Mesenchymal stem cell (in vitro differentiated cells and primary cell): ENCODE results near the gene DDN.

Source experiments
- DNase-seq: peaks from one replicate; pipeline ENCODE4 v3.0.0-alpha.2; 2013
- H2AFZ ChIP-seq: one replicate; pipeline ENCODE4 v1.6.1; 2013; ENCODE audit warnings: low read depth, mild to moderate bottlenecking, control low read depth, inconsistent platforms, low read length, moderate library complexity
- H2AK5ac ChIP-seq: 2 replicates; pipeline ENCODE4 v1.6.1; 2013; ENCODE audit warnings: low read length, moderate library complexity, mild to moderate bottlenecking, inconsistent platforms; ENCODE audit not compliant: severe bottlenecking
- H2BK120ac ChIP-seq: one replicate; pipeline ENCODE4 v1.6.1; 2013; ENCODE audit warnings: low read depth, mild to moderate bottlenecking, inconsistent platforms, low read length, moderate library complexity
- H2BK12ac ChIP-seq, 2 experiments: one replicate each; pipeline ENCODE4 v1.6.1; 2013; ENCODE audit warnings: inconsistent platforms in 2 of 2, low read length in 2 of 2, mild to moderate bottlenecking in 2 of 2, moderate library complexity in 2 of 2, control low read depth in 1 of 2
- H2BK15ac ChIP-seq: one replicate; pipeline ENCODE4 v1.6.1; 2013; ENCODE audit warnings: mild to moderate bottlenecking, low read depth, inconsistent platforms; ENCODE audit not compliant: poor library complexity, severe bottlenecking
- H2BK5ac ChIP-seq: 2 replicates; pipeline ENCODE4 v1.6.1; 2013; ENCODE audit warnings: low read depth, mild to moderate bottlenecking, low read length, control low read depth, inconsistent platforms; ENCODE audit not compliant: poor library complexity, severe bottlenecking
- H3K14ac ChIP-seq, 2 experiments: one replicate each; pipeline ENCODE4 v1.6.1; 2013; ENCODE audit warnings: inconsistent platforms in 2 of 2, low read length in 2 of 2, control low read depth in 1 of 2, mild to moderate bottlenecking in 1 of 2, moderate library complexity in 1 of 2
- H3K18ac ChIP-seq, 2 experiments: one replicate each; pipeline ENCODE4 v1.6.1; 2013; ENCODE audit warnings: inconsistent platforms in 2 of 2, low read length in 2 of 2, control low read depth in 1 of 2, low read depth in 1 of 2, mild to moderate bottlenecking in 1 of 2
- H3K23ac ChIP-seq, 2 experiments: one replicate each; pipeline ENCODE4 v1.6.1; 2013; ENCODE audit warnings: inconsistent platforms in 2 of 2, low read length in 2 of 2, mild to moderate bottlenecking in 2 of 2, moderate library complexity in 2 of 2, control low read depth in 1 of 2
- H3K27ac ChIP-seq: 2 replicates; pipeline ENCODE4 v1.5.1; 2013; ENCODE audit warnings: mild to moderate bottlenecking, moderate library complexity, low read length, control low read depth, inconsistent platforms; ENCODE audit not compliant: poor library complexity, severe bottlenecking
- H3K27me3 ChIP-seq, 2 experiments: 2 replicates each; pipeline versions ENCODE4 v1.6.1 to v1.7.0; 2013; ENCODE audit warnings: low read length in 2 of 2, mild to moderate bottlenecking in 2 of 2, moderate library complexity in 2 of 2, control low read depth in 1 of 2, inconsistent platforms in 1 of 2; ENCODE audit not compliant: control insufficient read depth in 1 of 2, insufficient read depth in 1 of 2
- H3K36me3 ChIP-seq, 2 experiments: 2 replicates each; pipeline versions ENCODE4 v1.6.1 to v1.7.0; 2013; ENCODE audit warnings: low read length in 2 of 2, control low read depth in 1 of 2, inconsistent platforms in 1 of 2, low read depth in 1 of 2, mild to moderate bottlenecking in 1 of 2; ENCODE audit not compliant: insufficient read depth in 2 of 2, control insufficient read depth in 1 of 2
- H3K4ac ChIP-seq, 2 experiments: one replicate each; pipeline ENCODE4 v1.6.1; 2013; ENCODE audit warnings: inconsistent platforms in 2 of 2, low read length in 2 of 2, mild to moderate bottlenecking in 2 of 2, moderate library complexity in 2 of 2, control low read depth in 1 of 2, low read depth in 1 of 2
- H3K4me1 ChIP-seq: 2 replicates; pipeline ENCODE4 v1.6.1; 2013; ENCODE audit warnings: low read depth, low read length, control low read depth; ENCODE audit not compliant: control insufficient read depth, insufficient read depth
- H3K4me2 ChIP-seq: 2 replicates; pipeline ENCODE4 v1.6.1; 2013; ENCODE audit warnings: low read length, mild to moderate bottlenecking, inconsistent platforms; ENCODE audit not compliant: poor library complexity, severe bottlenecking
- H3K4me3 ChIP-seq, 2 experiments: 2 replicates each; pipeline versions ENCODE4 v1.5.1 to v1.7.0; 2013; ENCODE audit warnings: low read length in 2 of 2, mild to moderate bottlenecking in 2 of 2, control low read depth in 1 of 2, low read depth in 1 of 2; ENCODE audit not compliant: insufficient read depth in 1 of 2
- H3K79me1 ChIP-seq: replicated peaks from 2 replicates; pipeline ENCODE4 v1.6.1; 2013; ENCODE audit warnings: mild to moderate bottlenecking, control low read depth, low read length, inconsistent platforms; ENCODE audit not compliant: poor library complexity, severe bottlenecking
- H3K9ac ChIP-seq: 2 replicates; pipeline ENCODE4 v1.7.0; 2013; ENCODE audit warnings: mild to moderate bottlenecking, low read length, moderate library complexity
- H3K9me3 ChIP-seq: 2 replicates; pipeline ENCODE4 v1.7.0; 2013; ENCODE audit warnings: mild to moderate bottlenecking, low read length; ENCODE audit not compliant: control insufficient read depth
- H4K8ac ChIP-seq: one replicate; pipeline ENCODE4 v1.6.1; 2013; ENCODE audit warnings: inconsistent platforms, mild to moderate bottlenecking, low read length, moderate library complexity
- H4K91ac ChIP-seq: one replicate; pipeline ENCODE4 v1.6.1; 2013; ENCODE audit warnings: mild to moderate bottlenecking, low read length, inconsistent platforms
- whole genome bisulfite sequencing: methylation state at CpG from one replicate; pipeline ENCODE4 v1.1.7; 2013; ENCODE audit warnings: mixed read lengths; 5-methylcytosine and 5-hydroxymethylcytosine counted together

Gene DDN

GRCh38 chr12:49043856-49044258 is 44.7 kb upstream of the DDN start:
- Histone ChIP-seq H3K27me3 (no peaks in the 10 kb centered on the region), H3K4me3 (no peak overlapping the region), H3K23ac (no peak overlapping the region), H3K79me1 (peaks cover 55% of the 10 kb centered on the region), H3K9me3 (no peaks in the 10 kb centered on the region), H2AFZ (no peak overlapping the region), H3K4me1 (peaks cover 1% of the 10 kb centered on the region), H2BK12ac (no peak overlapping the region), H4K8ac (no peak overlapping the region), H3K36me3 (peaks cover 93 to 95% of the 10 kb centered on the region in 2 experiments), H2BK15ac (no peak overlapping the region), H3K9ac (no peak overlapping the region), H3K4ac (no peak overlapping the region), H3K4me2 (no peak overlapping the region), H3K27ac (no peak overlapping the region), H2BK120ac (no peak overlapping the region), H4K91ac (no peak overlapping the region), H2AK5ac (no peak overlapping the region), H3K18ac (no peak overlapping the region), H2BK5ac (no peak overlapping the region), H3K14ac (no peak overlapping the region)
- WGBS: 67% methylated on average over 11 of the region's 11 CpGs
- peak; percentile 56 for DNase-seq

- Histone ChIP-seq H3K4me1 (no peaks in the 10 kb centered on the region), H2BK15ac (no peak overlapping the region), H3K4me2 (no peak overlapping the region), H2AK5ac (no peak overlapping the region), H3K4me3 (no peak overlapping the region), H2BK12ac (no peak overlapping the region), H2BK120ac (no peak overlapping the region), H3K9me3 (no peaks in the 10 kb centered on the region), H3K14ac (no peak overlapping the region), H4K91ac (no peak overlapping the region), H3K23ac (no peak overlapping the region), H3K18ac (no peak overlapping the region), H2AFZ (no peak overlapping the region), H3K79me1 (peaks cover 57% of the 10 kb centered on the region), H3K4ac (no peak overlapping the region), H3K27ac (no peak overlapping the region), H4K8ac (no peak overlapping the region), H3K27me3 (no peaks in the 10 kb centered on the region), H2BK5ac (no peak overlapping the region), H3K9ac (no peak overlapping the region), H3K36me3 (peaks cover 95% of the 10 kb centered on the region in 2 experiments)
- no peak for DNase-seq
- WGBS: 96% methylated on average over 4 of the region's 4 CpGs
Observed at GRCh38 chr12:49043241-49043640, 44.1 kb upstream of the DDN start.

DNA sequence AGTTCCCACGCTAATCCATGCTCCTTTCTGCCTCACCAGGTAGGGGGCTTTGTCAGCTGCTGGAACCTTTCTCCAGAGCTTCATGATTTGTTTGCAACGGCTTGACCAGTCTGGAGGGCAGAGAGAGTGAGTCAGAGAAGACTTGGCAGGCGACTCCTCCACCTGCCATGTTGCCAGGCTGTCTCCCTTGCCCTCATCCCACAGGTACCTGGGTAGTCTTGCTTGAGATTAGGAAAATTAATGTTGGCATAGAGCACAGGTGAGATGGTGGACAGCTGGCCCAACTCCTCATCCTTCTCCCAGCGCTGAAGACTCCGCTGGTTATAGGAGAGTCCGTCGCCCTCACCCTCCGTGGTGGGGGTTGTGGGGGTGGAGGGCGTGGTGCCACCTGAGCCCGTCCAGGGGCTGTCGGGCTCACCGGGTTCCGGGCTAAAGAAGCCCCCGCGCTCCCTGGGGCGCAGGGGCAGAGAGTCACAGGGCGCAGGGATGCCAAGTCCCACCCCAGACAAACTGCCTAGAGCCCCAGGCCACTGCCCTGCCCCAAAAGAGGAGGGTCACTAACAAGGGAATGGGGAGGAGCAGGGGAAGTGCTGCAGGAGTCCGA is 42.8 kb upstream of the DDN start:
- no peak overlapping the region for H2AK5ac ChIP-seq
- H2BK12ac ChIP-seq: no peak overlapping the region
- H3K27me3 ChIP-seq: no peaks in the 10 kb centered on the region
- 90% methylated on average over 10 of the region's 18 CpGs for WGBS
- H3K4me2 ChIP-seq: no peak overlapping the region
- no peak overlapping the region for H3K23ac ChIP-seq
- no peak overlapping the region for H3K18ac ChIP-seq
- no peak overlapping the region for H4K8ac ChIP-seq
- peaks cover 61% of the 10 kb centered on the region for H3K79me1 ChIP-seq
- no peak overlapping the region for H4K91ac ChIP-seq
- no peak overlapping the region for H2BK15ac ChIP-seq
- H3K36me3 ChIP-seq: peaks cover 95 to 98% of the 10 kb centered on the region in 2 experiments
- H3K14ac ChIP-seq: no peak overlapping the region
- no peak overlapping the region for H2BK5ac ChIP-seq
- no peak overlapping the region for H3K9ac ChIP-seq
- H3K9me3 ChIP-seq: no peaks in the 10 kb centered on the region
- no peak for DNase-seq
- no peak overlapping the region for H3K4me3 ChIP-seq
- H2AFZ ChIP-seq: no peak overlapping the region
- H2BK120ac ChIP-seq: no peak overlapping the region
- H3K4ac ChIP-seq: no peak overlapping the region
- H3K4me1 ChIP-seq: no peaks in the 10 kb centered on the region
- H3K27ac ChIP-seq: no peak overlapping the region

DNA sequence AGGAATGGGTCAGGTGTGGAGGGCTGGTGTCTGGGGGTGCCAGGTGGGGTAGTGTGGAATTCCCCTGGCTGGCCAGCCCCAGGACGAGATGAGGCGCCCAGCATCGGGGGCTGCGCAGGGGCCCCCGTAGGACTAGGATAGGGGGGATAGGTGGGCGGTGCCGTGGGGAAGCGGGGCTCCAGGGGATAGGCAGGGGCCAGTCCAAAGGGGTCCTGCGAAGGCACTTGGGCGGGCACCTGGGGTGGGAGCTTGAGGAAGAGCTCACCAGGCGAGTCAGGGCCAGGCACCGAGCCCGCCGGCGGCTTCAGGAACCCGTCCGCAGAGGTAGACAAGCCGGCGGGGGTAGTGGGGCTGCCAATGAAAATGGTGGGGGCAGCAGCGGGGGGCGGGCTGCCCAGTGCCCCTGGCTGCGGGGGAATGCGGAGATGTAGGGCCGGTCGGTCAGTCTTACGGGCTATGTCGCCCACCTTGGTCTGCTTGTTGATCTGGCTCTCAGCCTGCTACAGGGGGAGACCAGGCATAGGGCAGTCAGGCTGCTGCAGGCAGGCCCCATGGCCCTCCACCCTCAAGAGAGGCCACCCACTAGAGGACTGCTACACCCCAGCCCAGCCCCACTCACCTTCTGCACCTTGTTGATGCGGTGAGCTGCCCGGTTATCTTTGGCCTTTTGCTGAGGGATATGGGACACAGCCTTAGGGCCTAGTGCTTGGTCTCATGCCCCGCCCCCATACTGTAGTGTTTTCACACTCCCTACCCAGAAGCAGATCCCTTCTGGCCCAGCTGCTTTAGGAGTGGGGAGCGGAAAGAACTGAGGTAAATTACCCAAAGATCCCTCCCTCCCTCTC is 42.1 kb upstream of the DDN start:
- 97% methylated on average over 30 of the region's 31 CpGs for WGBS

More for the DNA sequence above, 42.1 kb upstream of the DDN start:
- no peak overlapping the region for H3K27ac ChIP-seq
- no peak overlapping the region for H2AFZ ChIP-seq
- H3K27me3 ChIP-seq: no peaks in the 10 kb centered on the region
- H2BK12ac ChIP-seq: no peak overlapping the region
- no peak overlapping the region for H4K91ac ChIP-seq
- no peak for DNase-seq
- no peaks in the 10 kb centered on the region for H3K9me3 ChIP-seq
- no peak overlapping the region for H3K4me3 ChIP-seq
- H2BK5ac ChIP-seq: no peak overlapping the region
- no peaks in the 10 kb centered on the region for H3K4me1 ChIP-seq
- H3K36me3 ChIP-seq: peaks cover 93 to 94% of the 10 kb centered on the region in 2 experiments
- no peak overlapping the region for H2AK5ac ChIP-seq
- H3K79me1 ChIP-seq: peaks cover 56% of the 10 kb centered on the region
- H3K9ac ChIP-seq: no peak overlapping the region
- no peak overlapping the region for H3K4me2 ChIP-seq
- H3K4ac ChIP-seq: no peak overlapping the region
- H3K18ac ChIP-seq: no peak overlapping the region
- no peak overlapping the region for H4K8ac ChIP-seq
- H3K14ac ChIP-seq: no peak overlapping the region
- no peak overlapping the region for H2BK120ac ChIP-seq
- no peak overlapping the region for H2BK15ac ChIP-seq
- H3K23ac ChIP-seq: no peak overlapping the region
